DND-41 (cell line): ENCODE measurements around the gene MSH5.

Experiments
- ATAC-seq: fragments of 200-7000 bp; cut with Tn5 transposase; 3 replicates; pipeline ENCODE4 v1.9.1; 2021; ENCODE audit warnings: low read depth; ENCODE audit not compliant: insufficient read depth
- DNase-seq: peaks from one replicate; pipeline ENCODE4 v3.0.0-alpha.2; 2020
- H2AFZ ChIP-seq: 2 replicates; pipeline ENCODE4 v1.6.0; 2012; ENCODE audit warnings: low read depth, low read length
- H3K27ac ChIP-seq: 2 replicates; pipeline ENCODE4 v1.5.1; 2012; ENCODE audit warnings: low read length, inconsistent platforms
- H3K27me3 ChIP-seq: fragments of 200-600 bp; sonication (generic); 2 replicates; pipeline ENCODE4 v1.6.0; 2012; ENCODE audit warnings: low read length, mild to moderate bottlenecking, inconsistent platforms; ENCODE audit not compliant: insufficient read depth, poor library complexity
- H3K36me3 ChIP-seq: 2 replicates; pipeline ENCODE4 v1.5.1; 2012; ENCODE audit warnings: low read length, inconsistent platforms; ENCODE audit not compliant: insufficient read depth
- H3K4me1 ChIP-seq: 2 replicates; pipeline ENCODE4 v1.5.1; 2012; ENCODE audit warnings: mild to moderate bottlenecking, low read length; ENCODE audit not compliant: insufficient read depth
- H3K4me2 ChIP-seq: 2 replicates; pipeline ENCODE4 v1.6.0; 2012; ENCODE audit warnings: mild to moderate bottlenecking, moderate library complexity, low read length, inconsistent platforms; ENCODE audit not compliant: insufficient read depth
- H3K4me3 ChIP-seq, 2 experiments: fragments of 200-600 bp in 1 of 2; shearing (Covaris generic) in 1 of 2; 2 replicates each; pipeline ENCODE4 v1.5.1; 2012 to 2016; ENCODE audit warnings: inconsistent platforms in 2 of 2, low read length in 2 of 2, mild to moderate bottlenecking in 2 of 2, low read depth in 1 of 2, moderate library complexity in 1 of 2
- H3K79me2 ChIP-seq: 2 replicates; pipeline ENCODE4 v1.6.0; 2012; ENCODE audit warnings: low read length, inconsistent platforms; ENCODE audit not compliant: insufficient read depth
- H3K9ac ChIP-seq: 2 replicates; pipeline ENCODE4 v1.6.0; 2012; ENCODE audit warnings: low read depth, mild to moderate bottlenecking, inconsistent platforms, low read length, moderate library complexity
- H3K9me3 ChIP-seq: 2 replicates; pipeline ENCODE4 v1.5.1; 2012; ENCODE audit warnings: low read length, moderate library complexity, mild to moderate bottlenecking, inconsistent platforms; ENCODE audit not compliant: insufficient read depth, severe bottlenecking
- H4K20me1 ChIP-seq: 2 replicates; pipeline ENCODE4 v1.6.0; 2012; ENCODE audit warnings: low read length; ENCODE audit not compliant: insufficient read depth
- CTCF ChIP-seq: IDR thresholded peaks from 2 replicates; pipeline ENCODE4 v1.5.1; 2012; ENCODE audit warnings: borderline replicate concordance, low read length, moderate library complexity, mild to moderate bottlenecking; ENCODE audit not compliant: poor library complexity, severe bottlenecking; ENCODE audit errors: extremely low read depth
- EZH2 ChIP-seq: IDR thresholded peaks from 3 replicates; pipeline ENCODE4 v1.6.1; 2012; ENCODE audit warnings: borderline replicate concordance, low read depth, mild to moderate bottlenecking, moderate library complexity, low read length, inconsistent platforms; ENCODE audit not compliant: severe bottlenecking

Gene MSH5

GRCh38 chr6:31723980-31724691 is 15.7 kb upstream of the MSH5 start:
- H3K4me1 ChIP-seq = peaks cover 11% of the 10 kb centered on the region

DNA sequence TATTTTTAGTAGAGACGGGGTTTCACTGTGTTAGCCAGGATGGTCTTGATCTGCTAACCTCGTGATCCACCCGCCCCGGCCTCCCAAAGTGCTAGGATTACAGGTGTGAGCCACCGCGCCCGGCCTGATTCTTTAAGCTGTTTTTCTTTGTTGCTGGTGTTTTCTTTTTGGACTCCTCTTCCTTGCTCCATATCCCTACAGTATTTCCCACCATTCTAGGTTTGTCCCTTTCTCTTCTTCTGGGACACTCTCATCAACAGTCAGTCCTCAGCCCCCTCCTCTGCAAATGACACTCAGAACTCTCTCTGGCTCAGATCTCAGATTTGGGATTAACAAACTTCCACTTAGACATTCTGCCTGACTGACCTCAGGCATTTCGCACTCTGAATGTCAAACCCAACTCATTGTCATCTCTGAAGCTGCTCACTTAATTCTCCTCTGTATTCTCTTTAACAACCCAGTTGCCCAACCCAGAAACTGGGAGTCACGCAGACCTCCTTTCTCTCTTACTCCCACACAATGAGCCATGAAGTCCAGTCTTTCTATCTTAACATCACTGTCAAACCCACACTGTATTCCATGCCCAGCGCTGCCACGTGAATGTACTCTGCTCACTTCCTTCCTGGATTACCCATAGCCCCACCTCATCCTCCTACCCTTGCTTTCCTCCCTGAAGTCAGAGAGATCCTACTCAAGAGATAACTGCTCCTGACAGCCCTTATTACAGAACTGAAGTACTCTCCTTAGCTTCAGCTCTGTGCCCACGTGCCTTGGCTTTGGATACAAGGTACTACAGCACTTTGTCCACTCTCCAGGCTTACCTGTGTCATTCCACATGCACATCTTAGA is 14.1 kb upstream of the MSH5 start:
- ATAC-seq (no peak), DNase-seq (no peak)
- no peaks in the 10 kb centered on the region for H4K20me1 ChIP-seq
- TF ChIP-seq EZH2 = no peak
- TF ChIP-seq CTCF = no peak
- peaks cover 23% of the 10 kb centered on the region for H3K4me1 ChIP-seq
- no peak overlapping the region for H3K27ac ChIP-seq
- H3K27me3 ChIP-seq = no peaks in the 10 kb centered on the region
- no peak overlapping the region for H3K9ac ChIP-seq
- H2AFZ ChIP-seq = no peak overlapping the region
- H3K4me3 ChIP-seq = no peak overlapping the region
- H3K9me3 ChIP-seq = no peaks in the 10 kb centered on the region
- peaks cover 4% of the 10 kb centered on the region; the same call in 1 of the 2 replicates for H3K79me2 ChIP-seq
- peaks cover 22% of the 10 kb centered on the region for H3K36me3 ChIP-seq
- no peak overlapping the region for H3K4me2 ChIP-seq

More at GRCh38 chr6:31723980-31724691, 15.7 kb upstream of the MSH5 start:
- no peaks in the 10 kb centered on the region for H3K27me3 ChIP-seq
- H3K4me2 ChIP-seq = no peak overlapping the region
- peaks cover 17% of the 10 kb centered on the region for H3K36me3 ChIP-seq
- no peaks in the 10 kb centered on the region; the same call in 1 of the 2 replicates for H3K79me2 ChIP-seq
- no peak for TF ChIP-seq CTCF
- TF ChIP-seq EZH2 = no peak
- no peaks in the 10 kb centered on the region for H4K20me1 ChIP-seq
- H3K27ac ChIP-seq = no peak overlapping the region
- H3K4me3 ChIP-seq = no peak overlapping the region
- no peak for DNase-seq
- no peak overlapping the region for H3K9ac ChIP-seq
- no peak for ATAC-seq
- H2AFZ ChIP-seq = no peak overlapping the region
- no peaks in the 10 kb centered on the region for H3K9me3 ChIP-seq

- DNase-seq = no peak
- Histone ChIP-seq H3K79me2 (peaks cover 4% of the 10 kb centered on the region; the same call in 1 of the 2 replicates), H3K27me3 (no peaks in the 10 kb centered on the region), H2AFZ (no peak overlapping the region), H3K4me1 (peaks cover 23% of the 10 kb centered on the region), H3K4me2 (no peak overlapping the region), H4K20me1 (no peaks in the 10 kb centered on the region), H3K36me3 (peaks cover 34% of the 10 kb centered on the region), H3K9me3 (no peaks in the 10 kb centered on the region), H3K27ac (no peak overlapping the region), H3K9ac (no peak overlapping the region), H3K4me3 (no peak overlapping the region)
- ATAC-seq = no peak
- no peak for TF ChIP-seq CTCF
- no peak for TF ChIP-seq EZH2
Observed at GRCh38 chr6:31727034-31727716, 12.6 kb upstream of the MSH5 start.
